GM19238 (cell line): Measurements from ENCODE around the gene GAGE12H.
"Not testable (repeated sequence)": the region's sequence is repeated elsewhere in the genome, so short reads cannot be mapped to it uniquely, and the experiment has no call there.

Experiments used
- DNase-seq: peaks from one replicate; pipeline ENCODE4 v3.0.0; 2011; ENCODE audit warnings: low spot score; ENCODE audit not compliant: insufficient read length

The GAGE12H gene, protein sequence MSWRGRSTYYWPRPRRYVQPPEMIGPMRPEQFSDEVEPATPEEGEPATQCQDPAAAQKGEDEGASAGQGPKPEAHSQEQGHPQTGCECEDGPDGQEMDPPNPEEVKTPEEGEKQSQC

DNA sequence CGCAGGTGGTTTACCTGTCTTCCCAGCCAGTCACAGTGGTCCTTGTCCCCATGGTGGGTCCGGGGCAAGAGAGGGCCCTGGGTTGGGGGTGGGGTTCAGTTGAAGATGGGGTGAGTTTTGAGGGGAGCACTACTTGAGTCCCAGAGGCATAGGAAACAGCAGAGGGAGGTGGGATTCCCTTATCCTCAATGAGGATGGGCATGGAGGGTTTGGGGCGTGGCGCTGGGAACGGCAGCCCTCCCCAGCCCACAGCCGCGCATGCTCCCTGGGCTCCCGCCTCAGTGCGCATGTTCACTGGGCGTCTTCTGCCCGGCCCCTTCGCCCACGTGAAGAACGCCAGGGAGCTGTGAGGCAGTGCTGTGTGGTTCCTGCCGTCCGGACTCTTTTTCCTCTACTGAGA is at the start of gene GAGE12H:
GAGE12H (plus strand) TSS at position 301 of the 400 bp plus-strand sequence. CDS start 1,155 bp downstream, outside the sequence.
- not testable (repeated sequence) for DNase-seq

DNA sequence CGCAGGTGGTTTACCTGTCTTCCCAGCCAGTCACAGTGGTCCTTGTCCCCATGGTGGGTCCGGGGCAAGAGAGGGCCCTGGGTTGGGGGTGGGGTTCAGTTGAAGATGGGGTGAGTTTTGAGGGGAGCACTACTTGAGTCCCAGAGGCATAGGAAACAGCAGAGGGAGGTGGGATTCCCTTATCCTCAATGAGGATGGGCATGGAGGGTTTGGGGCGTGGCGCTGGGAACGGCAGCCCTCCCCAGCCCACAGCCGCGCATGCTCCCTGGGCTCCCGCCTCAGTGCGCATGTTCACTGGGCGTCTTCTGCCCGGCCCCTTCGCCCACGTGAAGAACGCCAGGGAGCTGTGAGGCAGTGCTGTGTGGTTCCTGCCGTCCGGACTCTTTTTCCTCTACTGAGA is 47.9 kb upstream of the GAGE12H start, which contains the start of gene GAGE12C:
GAGE12C (plus strand) TSS at position 301 of the 400 bp plus-strand sequence. CDS start 1,155 bp downstream, outside the sequence.
- DNase-seq, result not testable (repeated sequence)

DNA sequence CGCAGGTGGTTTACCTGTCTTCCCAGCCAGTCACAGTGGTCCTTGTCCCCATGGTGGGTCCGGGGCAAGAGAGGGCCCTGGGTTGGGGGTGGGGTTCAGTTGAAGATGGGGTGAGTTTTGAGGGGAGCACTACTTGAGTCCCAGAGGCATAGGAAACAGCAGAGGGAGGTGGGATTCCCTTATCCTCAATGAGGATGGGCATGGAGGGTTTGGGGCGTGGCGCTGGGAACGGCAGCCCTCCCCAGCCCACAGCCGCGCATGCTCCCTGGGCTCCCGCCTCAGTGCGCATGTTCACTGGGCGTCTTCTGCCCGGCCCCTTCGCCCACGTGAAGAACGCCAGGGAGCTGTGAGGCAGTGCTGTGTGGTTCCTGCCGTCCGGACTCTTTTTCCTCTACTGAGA is 38.3 kb upstream of the GAGE12H start, which contains the start of gene GAGE12D:
GAGE12D (plus strand) TSS at position 301 of the 400 bp plus-strand sequence. CDS start 1,155 bp downstream, outside the sequence.
- not testable (repeated sequence) for DNase-seq

DNA sequence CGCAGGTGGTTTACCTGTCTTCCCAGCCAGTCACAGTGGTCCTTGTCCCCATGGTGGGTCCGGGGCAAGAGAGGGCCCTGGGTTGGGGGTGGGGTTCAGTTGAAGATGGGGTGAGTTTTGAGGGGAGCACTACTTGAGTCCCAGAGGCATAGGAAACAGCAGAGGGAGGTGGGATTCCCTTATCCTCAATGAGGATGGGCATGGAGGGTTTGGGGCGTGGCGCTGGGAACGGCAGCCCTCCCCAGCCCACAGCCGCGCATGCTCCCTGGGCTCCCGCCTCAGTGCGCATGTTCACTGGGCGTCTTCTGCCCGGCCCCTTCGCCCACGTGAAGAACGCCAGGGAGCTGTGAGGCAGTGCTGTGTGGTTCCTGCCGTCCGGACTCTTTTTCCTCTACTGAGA is 28.8 kb upstream of the GAGE12H start, which contains the start of gene GAGE12E:
GAGE12E (plus strand) TSS at position 301 of the 400 bp plus-strand sequence. CDS start 1,155 bp downstream, outside the sequence.
- DNase-seq, result not testable (repeated sequence)

DNA sequence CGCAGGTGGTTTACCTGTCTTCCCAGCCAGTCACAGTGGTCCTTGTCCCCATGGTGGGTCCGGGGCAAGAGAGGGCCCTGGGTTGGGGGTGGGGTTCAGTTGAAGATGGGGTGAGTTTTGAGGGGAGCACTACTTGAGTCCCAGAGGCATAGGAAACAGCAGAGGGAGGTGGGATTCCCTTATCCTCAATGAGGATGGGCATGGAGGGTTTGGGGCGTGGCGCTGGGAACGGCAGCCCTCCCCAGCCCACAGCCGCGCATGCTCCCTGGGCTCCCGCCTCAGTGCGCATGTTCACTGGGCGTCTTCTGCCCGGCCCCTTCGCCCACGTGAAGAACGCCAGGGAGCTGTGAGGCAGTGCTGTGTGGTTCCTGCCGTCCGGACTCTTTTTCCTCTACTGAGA is 19.2 kb upstream of the GAGE12H start, which contains the start of gene GAGE12F:
GAGE12F (plus strand) TSS at position 301 of the 400 bp plus-strand sequence. CDS start 1,155 bp downstream, outside the sequence.
- not testable (repeated sequence) for DNase-seq

DNA sequence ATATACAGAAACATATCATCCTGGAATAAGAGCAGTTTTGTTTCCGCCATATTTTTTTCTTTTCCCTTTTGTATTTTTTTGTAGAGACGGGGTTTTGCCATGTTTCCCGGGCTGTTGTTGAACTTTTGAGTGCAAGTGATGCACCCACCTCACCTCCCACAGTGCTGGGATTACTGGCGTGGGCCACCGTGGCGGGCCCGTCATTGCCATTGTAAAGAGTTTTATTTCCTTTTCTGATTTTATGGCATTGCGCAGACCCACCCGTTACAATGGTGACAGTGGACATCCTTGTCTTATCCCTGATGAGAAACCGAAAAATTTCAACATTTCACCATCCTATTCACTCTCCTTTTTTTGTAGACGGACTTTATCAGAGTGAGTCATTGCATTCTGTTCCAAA is 11.0 kb upstream of the GAGE12H start:
- not testable (repeated sequence) for DNase-seq

DNA sequence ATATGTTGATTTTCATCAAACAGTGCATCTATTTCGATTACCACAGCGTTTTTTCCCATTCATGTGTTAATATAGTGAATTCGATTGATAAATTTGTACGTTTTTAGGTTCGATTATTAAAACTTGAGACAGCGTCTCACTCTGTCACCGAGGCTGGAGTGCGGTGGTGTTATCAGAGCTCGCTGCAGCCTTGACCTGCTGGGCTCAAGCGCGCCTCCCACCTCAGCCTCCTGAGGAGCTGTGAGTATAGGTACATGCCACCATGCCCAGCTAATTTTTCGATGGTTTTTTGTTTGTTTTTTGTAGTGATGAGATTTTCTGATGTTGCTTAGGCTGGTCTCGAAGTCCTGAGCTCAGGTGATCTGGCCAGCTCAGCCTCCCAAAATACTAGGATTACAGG is 10.6 kb upstream of the GAGE12H start:
- DNase-seq, result not testable (repeated sequence)

DNA sequence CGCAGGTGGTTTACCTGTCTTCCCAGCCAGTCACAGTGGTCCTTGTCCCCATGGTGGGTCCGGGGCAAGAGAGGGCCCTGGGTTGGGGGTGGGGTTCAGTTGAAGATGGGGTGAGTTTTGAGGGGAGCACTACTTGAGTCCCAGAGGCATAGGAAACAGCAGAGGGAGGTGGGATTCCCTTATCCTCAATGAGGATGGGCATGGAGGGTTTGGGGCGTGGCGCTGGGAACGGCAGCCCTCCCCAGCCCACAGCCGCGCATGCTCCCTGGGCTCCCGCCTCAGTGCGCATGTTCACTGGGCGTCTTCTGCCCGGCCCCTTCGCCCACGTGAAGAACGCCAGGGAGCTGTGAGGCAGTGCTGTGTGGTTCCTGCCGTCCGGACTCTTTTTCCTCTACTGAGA is 9.6 kb upstream of the GAGE12H start, which contains the start of gene GAGE12G:
GAGE12G (plus strand) TSS at position 301 of the 400 bp plus-strand sequence. CDS start 1,155 bp downstream, outside the sequence.
- DNase-seq, result not testable (repeated sequence)

DNA sequence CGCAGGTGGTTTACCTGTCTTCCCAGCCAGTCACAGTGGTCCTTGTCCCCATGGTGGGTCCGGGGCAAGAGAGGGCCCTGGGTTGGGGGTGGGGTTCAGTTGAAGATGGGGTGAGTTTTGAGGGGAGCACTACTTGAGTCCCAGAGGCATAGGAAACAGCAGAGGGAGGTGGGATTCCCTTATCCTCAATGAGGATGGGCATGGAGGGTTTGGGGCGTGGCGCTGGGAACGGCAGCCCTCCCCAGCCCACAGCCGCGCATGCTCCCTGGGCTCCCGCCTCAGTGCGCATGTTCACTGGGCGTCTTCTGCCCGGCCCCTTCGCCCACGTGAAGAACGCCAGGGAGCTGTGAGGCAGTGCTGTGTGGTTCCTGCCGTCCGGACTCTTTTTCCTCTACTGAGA is 9.4 kb downstream of the GAGE12H start, which contains the start of gene GAGE2A:
GAGE2A (plus strand) TSS at position 301 of the 400 bp plus-strand sequence. CDS start 1,155 bp downstream, outside the sequence.
- DNase-seq, result not testable (repeated sequence)

DNA sequence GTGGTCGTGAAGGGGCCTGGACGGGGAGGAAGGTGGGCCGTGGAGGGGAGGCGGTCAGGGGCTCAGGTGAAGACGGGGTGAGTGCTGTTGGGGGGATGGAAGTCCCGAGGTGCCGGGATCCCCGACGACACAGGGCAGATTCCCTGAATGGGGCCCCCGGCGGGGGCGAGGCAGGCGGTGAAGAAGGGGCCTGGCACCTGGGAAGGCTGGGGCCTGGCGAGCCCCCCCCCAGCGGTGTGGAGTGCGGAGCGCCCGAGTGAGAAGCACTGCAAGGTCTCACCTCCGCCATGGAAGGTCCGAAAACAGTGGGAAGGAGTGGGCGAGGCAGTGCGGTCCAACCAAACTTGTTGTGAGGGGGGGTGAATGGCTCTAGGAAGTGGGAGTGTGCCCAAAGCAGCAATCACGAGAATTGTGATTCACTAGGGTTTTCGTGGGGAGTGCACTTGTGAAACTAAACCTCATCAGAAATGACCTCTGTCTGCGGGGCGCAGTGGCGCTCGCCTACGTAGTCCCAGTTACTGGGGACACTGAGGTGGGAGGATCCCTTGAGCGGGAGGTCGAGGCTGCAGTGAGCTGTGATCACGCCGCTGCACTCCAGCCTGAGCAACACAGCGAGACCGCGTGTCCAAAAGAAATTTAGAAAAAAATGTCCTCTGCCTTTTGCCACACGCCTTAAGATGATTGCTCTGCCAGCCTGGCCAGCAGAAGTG is 10.2 kb downstream of the GAGE12H start:
- DNase-seq, result not testable (repeated sequence)

DNA sequence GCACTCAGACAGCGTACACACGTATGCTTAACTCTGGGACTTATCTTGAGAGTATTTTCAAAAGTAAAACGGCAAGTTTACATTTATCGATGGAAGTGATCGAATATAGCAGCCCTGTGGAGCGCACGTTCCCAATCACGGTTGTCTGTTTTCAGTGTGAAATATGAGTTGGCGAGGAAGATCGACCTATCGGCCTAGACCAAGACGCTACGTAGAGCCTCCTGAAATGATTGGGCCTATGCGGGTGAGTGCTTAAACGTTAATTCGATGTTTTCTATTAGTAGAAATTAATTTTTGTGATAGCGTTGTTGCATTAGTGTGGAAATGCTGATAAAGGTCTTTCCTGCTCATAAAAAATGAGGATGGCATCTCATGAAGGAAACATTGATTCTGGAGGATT is 10.7 kb downstream of the GAGE12H start:
- DNase-seq, result not testable (repeated sequence)

DNA sequence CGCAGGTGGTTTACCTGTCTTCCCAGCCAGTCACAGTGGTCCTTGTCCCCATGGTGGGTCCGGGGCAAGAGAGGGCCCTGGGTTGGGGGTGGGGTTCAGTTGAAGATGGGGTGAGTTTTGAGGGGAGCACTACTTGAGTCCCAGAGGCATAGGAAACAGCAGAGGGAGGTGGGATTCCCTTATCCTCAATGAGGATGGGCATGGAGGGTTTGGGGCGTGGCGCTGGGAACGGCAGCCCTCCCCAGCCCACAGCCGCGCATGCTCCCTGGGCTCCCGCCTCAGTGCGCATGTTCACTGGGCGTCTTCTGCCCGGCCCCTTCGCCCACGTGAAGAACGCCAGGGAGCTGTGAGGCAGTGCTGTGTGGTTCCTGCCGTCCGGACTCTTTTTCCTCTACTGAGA is 19.0 kb downstream of the GAGE12H start, which contains the start of gene GAGE1:
GAGE1 (plus strand) TSS at position 301 of the 400 bp plus-strand sequence. CDS start 1,155 bp downstream, outside the sequence.
- not testable (repeated sequence) for DNase-seq

DNA sequence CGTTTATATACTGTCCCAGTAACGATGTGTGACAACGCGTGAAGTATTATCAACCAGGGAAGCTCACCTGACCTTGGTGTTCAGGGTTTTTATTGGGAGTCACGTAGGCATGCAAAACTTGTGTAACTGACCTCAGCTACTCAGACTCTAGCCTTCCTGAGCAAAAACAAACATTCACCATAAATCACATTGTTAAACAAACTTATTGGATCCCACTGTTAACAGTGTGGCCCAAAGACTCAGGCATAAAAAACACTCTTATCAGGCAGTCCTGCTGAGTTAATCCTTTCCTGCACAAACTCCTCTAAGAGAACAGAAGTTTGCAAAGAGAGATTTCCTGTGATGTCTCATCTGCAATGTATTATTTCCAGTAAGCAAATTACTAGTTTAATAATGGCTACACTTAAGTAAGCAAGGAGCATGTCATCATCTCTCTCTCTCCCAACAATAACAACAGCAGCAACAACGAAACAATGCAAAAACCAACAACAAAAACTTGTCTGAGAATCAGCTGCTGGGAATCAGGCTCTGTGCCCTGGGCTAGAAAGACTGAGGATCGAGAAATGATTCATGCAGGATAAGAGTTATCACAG is 31.1 kb downstream of the GAGE12H start:
- DNase-seq, result no peak

DNA sequence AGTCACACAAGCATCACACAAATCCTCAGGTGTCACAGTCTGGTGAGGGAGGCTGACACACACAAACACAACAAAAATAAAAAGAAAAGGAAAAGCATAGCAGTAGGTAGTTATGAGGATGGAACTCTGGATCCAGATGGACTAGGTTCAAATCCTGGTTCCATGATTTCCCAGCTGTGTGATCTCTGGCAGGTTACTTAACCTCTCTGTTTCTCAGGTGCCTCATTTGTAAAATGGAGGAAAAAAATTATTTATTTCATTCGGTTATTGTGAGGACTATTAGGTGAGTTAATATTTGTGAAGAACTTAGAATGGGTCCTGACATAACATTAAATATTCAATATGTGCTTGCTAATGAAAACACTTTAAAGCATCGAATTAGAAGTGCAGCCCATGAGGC is 38.8 kb downstream of the GAGE12H start:
- no peak for DNase-seq

DNA sequence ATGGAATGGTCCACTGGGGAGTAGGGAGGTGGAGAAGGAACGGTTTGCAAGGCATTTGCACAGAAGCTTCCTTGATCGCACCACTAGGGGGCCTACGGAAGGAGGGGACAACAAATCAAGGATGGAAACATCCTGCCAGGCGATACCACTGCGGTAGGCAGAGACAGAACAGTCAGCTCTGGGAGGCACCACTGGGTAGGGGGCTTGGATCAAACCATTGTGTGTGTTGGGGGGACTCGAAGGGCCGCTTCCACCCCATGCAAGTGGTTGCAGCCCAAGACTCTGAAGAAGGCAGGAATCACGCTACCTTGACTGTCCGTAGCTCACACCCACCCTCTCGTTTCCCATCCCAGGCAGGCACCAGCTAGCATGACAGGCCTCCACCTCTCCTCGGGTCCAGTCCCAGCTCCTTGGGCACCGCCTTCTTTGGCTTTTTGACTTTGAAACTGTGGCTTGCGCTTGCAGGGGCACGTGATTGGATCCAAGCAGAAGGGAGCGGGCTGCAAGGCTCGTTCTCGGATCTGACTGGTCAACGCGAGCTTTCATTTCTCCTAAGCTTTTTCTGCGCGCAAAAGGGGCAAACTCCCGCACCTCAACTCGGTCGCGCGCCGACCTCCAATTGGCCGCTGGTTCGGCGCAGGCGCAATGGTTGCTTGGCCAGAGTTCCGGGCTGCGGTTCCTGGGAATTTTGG is 47.5 kb downstream of the GAGE12H start:
- no peak for DNase-seq
